ENCODE measurements around the gene OR8G1.

The OR8G1 gene

DNA sequence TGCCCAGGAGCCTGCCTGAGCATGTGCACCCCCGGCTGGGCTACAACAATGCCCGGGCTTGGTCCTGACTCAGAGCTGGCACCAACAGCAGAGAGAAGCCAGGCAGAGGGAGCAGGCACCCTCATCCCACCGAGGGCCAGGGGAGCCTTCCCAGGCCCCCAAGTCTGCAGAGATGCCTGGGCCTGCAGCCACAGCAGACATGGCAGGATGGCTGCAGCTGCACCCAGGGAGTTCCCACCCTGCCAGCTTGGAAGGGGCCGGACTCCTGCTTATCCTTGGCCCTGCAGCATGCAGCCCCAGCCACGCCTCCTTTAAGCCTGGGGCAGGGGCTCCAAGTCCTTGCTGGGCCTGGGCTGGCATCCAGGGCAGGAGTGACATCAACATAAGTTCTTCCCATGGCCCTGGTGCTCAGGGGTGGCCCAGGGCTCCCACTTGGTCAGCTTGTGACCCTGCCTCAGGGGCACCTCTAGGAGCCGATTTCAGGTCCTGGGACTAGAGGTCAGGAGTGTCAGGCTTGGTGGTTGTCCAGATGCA is 31.0 kb upstream of the OR8G1 start:
- Histone ChIP-seq H3K4me3 (ENCODE audit: low read depth, low read length) (no peak overlapping the region), H3K36me3 (ENCODE audit: control insufficient read depth in 2 of 2, insufficient read depth in 1 of 2, low read length in 2 of 2) (no peaks in the 10 kb centered on the region), H3K9me3 (ENCODE audit: control insufficient read depth, insufficient read depth, low read depth, low read length) (no peaks in the 10 kb centered on the region), H3K27ac (ENCODE audit: extremely low read depth, low read depth, low read length) (no peak overlapping the region), H3K4me1 (ENCODE audit: control insufficient read depth, insufficient read depth, low read length) (no peaks in the 10 kb centered on the region)
- POLR2A ChIA-PET = no interaction called here
- TF ChIP-seq ZBTB17 (tag by site-specific recombination; IDR thresholded peaks at IDR 0.05) (no peak), ZNF112 (tag by site-specific recombination; IDR thresholded peaks at IDR 0.05) (no peak), ZBTB48 (tag by site-specific recombination; IDR thresholded peaks at IDR 0.05) (no peak), ZNF423 (tag by site-specific recombination; IDR thresholded peaks at IDR 0.05) (no peak), TCF7L2 (IDR thresholded peaks at IDR 0.05; ENCODE audit: borderline replicate concordance, low read depth, low read length) (no peak), ZNF10 (tag by site-specific recombination; IDR thresholded peaks at IDR 0.05) (no peak), ZBTB44 (tag by site-specific recombination; IDR thresholded peaks at IDR 0.05) (no peak), ZNF544 (tag by site-specific recombination; IDR thresholded peaks at IDR 0.05) (no peak)
- CTCF ChIA-PET = no interaction called here

- Histone ChIP-seq H3K27ac (ENCODE audit: extremely low read depth, low read depth, low read length) (no peak overlapping the region), H3K4me1 (ENCODE audit: control insufficient read depth, insufficient read depth, low read length) (no peaks in the 10 kb centered on the region), H3K9me3 (ENCODE audit: control insufficient read depth, insufficient read depth, low read depth, low read length) (no peaks in the 10 kb centered on the region), H3K4me3 (ENCODE audit: low read depth, low read length) (no peak overlapping the region), H3K36me3 (ENCODE audit: control insufficient read depth in 2 of 2, insufficient read depth in 1 of 2, low read length in 2 of 2) (no peaks in the 10 kb centered on the region)
- ChIA-PET POLR2A (no interaction called here), CTCF (no interaction called here)
- TF ChIP-seq ZNF350 (tag by site-specific recombination; IDR thresholded peaks at IDR 0.05) = no peak
Observed at GRCh38 chr11:124210421-124210820, 30.5 kb upstream of the OR8G1 start.

DNA sequence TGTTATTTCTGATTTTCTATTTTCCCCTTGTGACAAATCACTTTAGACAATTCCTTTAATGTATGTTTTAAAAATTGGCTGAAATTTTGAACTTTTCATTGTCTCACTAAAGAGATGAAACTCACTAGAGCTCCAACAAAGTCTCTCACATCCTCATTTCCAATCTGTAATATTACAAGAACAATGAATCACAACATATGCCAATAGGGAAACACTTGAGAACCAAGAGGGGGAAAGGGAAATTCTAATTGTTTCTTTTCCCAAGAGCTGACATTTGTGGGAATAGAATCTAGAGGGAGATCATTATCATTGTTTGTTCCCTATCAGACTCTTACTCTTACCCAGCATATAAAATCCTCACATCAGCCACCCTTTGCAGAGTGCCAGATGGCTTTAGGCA is 29.6 kb upstream of the OR8G1 start:
- Histone ChIP-seq H3K27ac (ENCODE audit: extremely low read depth, low read depth, low read length) (no peak overlapping the region), H3K9me3 (ENCODE audit: control insufficient read depth, insufficient read depth, low read depth, low read length) (no peaks in the 10 kb centered on the region), H3K4me3 (ENCODE audit: low read depth, low read length) (no peak overlapping the region), H3K4me1 (ENCODE audit: control insufficient read depth, insufficient read depth, low read length) (no peaks in the 10 kb centered on the region), H3K36me3 (ENCODE audit: control insufficient read depth in 2 of 2, insufficient read depth in 1 of 2, low read length in 2 of 2) (no peaks in the 10 kb centered on the region)
- CTCF ChIA-PET = no interaction called here
- no peak for TF ChIP-seq ZNF335 (tag by site-specific recombination; conservative IDR thresholded peaks at IDR 0.05)
- TF ChIP-seq SP3 (tag by site-specific recombination; IDR thresholded peaks at IDR 0.05) = no peak
- TF ChIP-seq ZNF791 (tag by site-specific recombination; IDR thresholded peaks at IDR 0.05) = no peak
- TF ChIP-seq ZNF140 (tag by site-specific recombination; IDR thresholded peaks at IDR 0.05) = no peak
- no peak for TF ChIP-seq OSR2 (tag by site-specific recombination; IDR thresholded peaks at IDR 0.05)
- no peak for TF ChIP-seq ZBTB8A (tag by site-specific recombination; IDR thresholded peaks at IDR 0.05)
- no peak for TF ChIP-seq ZNF221 (tag by site-specific recombination; IDR thresholded peaks at IDR 0.05; ENCODE audit: borderline replicate concordance)
- TF ChIP-seq, protein P1, sequence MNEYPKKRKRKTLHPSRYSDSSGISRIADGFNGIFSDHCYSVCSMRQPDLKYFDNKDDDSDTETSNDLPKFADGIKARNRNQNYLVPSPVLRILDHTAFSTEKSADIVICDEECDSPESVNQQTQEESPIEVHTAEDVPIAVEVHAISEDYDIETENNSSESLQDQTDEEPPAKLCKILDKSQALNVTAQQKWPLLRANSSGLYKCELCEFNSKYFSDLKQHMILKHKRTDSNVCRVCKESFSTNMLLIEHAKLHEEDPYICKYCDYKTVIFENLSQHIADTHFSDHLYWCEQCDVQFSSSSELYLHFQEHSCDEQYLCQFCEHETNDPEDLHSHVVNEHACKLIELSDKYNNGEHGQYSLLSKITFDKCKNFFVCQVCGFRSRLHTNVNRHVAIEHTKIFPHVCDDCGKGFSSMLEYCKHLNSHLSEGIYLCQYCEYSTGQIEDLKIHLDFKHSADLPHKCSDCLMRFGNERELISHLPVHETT (tag by site-specific recombination; IDR thresholded peaks at IDR 0.05) = no peak
- TF ChIP-seq HOXC10 (CRISPR knock-in tag; IDR thresholded peaks at IDR 0.05) = no peak
- TF ChIP-seq, protein P2, sequence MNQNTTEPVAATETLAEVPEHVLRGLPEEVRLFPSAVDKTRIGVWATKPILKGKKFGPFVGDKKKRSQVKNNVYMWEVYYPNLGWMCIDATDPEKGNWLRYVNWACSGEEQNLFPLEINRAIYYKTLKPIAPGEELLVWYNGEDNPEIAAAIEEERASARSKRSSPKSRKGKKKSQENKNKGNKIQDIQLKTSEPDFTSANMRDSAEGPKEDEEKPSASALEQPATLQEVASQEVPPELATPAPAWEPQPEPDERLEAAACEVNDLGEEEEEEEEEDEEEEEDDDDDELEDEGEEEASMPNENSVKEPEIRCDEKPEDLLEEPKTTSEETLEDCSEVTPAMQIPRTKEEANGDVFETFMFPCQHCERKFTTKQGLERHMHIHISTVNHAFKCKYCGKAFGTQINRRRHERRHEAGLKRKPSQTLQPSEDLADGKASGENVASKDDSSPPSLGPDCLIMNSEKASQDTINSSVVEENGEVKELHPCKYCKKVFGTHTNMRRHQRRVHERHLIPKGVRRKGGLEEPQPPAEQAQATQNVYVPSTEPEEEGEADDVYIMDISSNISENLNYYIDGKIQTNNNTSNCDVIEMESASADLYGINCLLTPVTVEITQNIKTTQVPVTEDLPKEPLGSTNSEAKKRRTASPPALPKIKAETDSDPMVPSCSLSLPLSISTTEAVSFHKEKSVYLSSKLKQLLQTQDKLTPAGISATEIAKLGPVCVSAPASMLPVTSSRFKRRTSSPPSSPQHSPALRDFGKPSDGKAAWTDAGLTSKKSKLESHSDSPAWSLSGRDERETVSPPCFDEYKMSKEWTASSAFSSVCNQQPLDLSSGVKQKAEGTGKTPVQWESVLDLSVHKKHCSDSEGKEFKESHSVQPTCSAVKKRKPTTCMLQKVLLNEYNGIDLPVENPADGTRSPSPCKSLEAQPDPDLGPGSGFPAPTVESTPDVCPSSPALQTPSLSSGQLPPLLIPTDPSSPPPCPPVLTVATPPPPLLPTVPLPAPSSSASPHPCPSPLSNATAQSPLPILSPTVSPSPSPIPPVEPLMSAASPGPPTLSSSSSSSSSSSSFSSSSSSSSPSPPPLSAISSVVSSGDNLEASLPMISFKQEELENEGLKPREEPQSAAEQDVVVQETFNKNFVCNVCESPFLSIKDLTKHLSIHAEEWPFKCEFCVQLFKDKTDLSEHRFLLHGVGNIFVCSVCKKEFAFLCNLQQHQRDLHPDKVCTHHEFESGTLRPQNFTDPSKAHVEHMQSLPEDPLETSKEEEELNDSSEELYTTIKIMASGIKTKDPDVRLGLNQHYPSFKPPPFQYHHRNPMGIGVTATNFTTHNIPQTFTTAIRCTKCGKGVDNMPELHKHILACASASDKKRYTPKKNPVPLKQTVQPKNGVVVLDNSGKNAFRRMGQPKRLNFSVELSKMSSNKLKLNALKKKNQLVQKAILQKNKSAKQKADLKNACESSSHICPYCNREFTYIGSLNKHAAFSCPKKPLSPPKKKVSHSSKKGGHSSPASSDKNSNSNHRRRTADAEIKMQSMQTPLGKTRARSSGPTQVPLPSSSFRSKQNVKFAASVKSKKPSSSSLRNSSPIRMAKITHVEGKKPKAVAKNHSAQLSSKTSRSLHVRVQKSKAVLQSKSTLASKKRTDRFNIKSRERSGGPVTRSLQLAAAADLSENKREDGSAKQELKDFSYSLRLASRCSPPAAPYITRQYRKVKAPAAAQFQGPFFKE (tag by site-specific recombination; IDR thresholded peaks at IDR 0.05; ENCODE audit: borderline replicate concordance) = no peak
- no peak for TF ChIP-seq ZNF2 (tag by site-specific recombination; IDR thresholded peaks at IDR 0.05)
- no peak for TF ChIP-seq ZIC2 (tag by site-specific recombination; IDR thresholded peaks at IDR 0.05)
- TF ChIP-seq KLF9 (tag by site-specific recombination; IDR thresholded peaks at IDR 0.05; ENCODE audit: low read depth) = no peak
- POLR2A ChIA-PET = no interaction called here
